HG02588 (cell line): ENCODE results near the gene KIF1C.
"Not testable (repeated sequence)": the region's sequence is repeated elsewhere in the genome, so short reads cannot be mapped to it uniquely, and the experiment has no call there.

Source experiments
- ATAC-seq: cut with Tn5 transposase; IDR thresholded peaks from one replicate; pipeline ENCODE4 v1.9.1; 2021; ENCODE audit warnings: mild to moderate bottlenecking, moderate library complexity; ENCODE audit not compliant: unreplicated experiment

KIF1C gene

DNA sequence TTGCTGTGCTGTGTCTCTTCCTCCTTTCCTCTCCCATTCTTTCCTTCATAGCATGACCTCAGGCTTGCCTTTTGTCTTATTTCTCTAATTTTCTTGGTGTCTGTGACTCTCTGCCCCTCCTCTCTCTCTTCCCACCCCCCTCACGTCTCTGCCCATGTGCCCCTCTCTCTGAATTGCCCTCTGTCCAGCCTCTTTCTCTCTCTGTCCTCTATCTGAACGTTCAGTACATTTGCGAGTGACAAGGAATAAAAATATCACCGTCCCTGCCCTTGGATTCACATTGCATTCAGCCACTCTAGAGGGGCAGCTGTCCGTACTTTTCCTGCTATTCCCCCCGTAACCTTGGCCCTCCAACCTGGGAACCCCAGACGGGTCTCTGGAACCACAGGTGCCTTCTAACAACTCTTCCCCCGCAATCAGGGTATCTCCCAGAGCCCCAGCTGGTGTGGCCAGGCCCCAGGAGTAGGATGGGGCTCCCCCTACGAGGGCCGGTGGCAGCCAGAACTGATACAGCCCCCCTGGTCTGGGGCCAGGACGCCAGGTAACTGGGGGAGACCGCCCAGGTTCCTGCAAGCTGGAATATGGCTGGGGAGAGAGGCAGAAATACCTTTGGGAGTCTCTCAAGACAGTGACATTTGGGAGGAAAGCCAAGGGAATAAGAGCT, 1.8 kb downstream of the KIF1C start:
- ATAC-seq, result no peak

GRCh38 chr17:5000237-5000639, 2.5 kb downstream of the KIF1C start:
- no peak for ATAC-seq

DNA sequence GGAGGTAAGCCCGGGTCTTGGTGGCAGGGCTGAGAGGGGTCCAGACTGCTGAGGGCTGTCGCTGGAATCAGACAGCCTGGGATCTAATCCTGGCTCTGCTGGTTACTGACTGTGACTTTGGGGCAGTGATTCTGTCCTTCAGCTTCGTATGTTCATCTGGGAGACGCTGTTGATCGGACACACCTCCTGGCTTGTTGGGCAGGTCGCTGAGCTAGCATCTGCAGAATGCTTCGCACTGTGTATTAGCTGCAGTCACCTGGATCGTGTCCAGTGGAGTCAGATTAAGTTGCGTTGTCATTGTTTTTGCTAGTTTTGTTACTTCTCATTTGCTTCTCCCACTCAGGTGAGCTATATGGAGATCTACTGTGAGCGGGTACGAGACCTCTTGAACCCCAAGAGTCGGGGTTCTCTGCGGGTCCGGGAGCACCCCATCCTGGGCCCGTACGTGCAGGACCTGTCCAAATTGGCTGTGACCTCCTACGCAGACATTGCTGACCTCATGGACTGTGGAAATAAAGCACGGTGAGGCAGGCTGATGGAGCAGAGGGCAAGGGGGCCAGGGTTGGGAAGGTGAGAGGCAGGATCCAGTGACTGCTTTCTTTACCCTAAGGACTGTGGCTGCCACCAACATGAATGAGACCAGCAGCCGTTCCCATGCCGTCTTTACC, 4.5 kb downstream of the KIF1C start:
- no peak for ATAC-seq

- ATAC-seq, result no peak
Measured at GRCh38 chr17:5003214-5003867, 5.6 kb downstream of the KIF1C start.

DNA sequence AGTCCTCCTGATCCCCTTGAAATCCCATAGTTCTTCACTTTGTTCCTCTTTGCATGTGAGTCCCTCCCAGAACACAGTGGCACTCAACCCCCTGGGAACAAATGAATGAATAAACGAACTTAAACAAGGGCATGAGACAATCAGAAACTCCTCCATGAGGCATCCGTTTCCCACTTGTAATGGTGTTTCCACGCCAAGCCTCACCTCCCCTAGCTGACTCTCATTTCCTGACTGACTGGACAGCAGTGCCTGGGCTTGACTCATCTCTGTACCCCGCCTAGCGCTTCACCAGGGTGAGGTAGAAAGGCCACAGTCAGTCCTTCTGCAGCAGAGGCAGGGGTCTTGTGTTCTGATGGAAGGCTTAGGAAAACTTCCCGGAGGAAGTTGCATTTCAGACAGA, 14.2 kb downstream of the KIF1C start:
- ATAC-seq, result no peak

DNA sequence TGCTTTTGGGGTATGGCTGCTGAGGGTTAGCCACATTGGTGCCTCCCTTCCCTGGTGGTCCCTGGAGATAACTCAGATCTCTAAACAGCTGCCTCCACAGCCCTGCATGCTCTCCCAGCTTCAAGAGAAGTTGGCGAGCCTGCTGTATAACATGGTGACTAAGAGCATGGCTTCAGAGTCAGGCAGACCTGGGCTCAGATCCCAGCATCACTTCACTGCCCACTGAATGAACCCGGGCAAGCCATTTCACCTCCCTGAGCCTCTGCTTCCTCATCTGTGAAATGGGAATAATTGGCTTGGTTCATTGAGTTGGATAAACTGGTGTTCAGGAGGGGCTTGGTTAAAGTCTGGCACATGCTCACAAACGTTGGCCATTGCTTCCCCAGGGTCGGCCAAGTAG, 16.6 kb downstream of the KIF1C start:
- no peak for ATAC-seq

- no peak for ATAC-seq
Measured at GRCh38 chr17:5019475-5019956, 21.8 kb downstream of the KIF1C start.

- ATAC-seq, result no peak
Measured at GRCh38 chr17:5020502-5021023, 22.8 kb downstream of the KIF1C start.

GRCh38 chr17:5022171-5022711, 24.5 kb downstream of the KIF1C start:
- no peak for ATAC-seq

DNA sequence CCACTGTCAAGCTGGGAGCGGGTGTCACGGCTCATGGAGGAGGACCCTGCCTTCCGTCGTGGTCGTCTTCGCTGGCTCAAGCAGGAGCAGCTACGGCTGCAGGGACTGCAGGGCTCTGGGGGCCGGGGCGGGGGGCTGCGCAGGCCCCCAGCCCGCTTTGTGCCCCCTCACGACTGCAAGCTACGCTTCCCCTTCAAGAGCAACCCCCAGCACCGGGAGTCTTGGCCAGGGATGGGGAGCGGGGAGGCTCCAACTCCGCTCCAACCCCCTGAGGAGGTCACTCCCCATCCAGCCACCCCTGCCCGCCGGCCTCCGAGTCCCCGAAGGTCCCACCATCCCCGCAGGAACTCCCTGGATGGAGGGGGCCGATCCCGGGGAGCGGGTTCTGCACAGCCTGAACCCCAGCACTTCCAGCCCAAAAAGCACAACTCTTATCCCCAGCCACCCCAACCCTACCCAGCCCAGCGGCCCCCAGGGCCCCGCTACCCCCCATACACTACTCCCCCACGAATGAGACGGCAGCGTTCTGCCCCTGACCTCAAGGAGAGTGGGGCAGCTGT, 25.9 kb downstream of the KIF1C start:
- no peak for ATAC-seq

GRCh38 chr17:5024604-5025003, 26.9 kb downstream of the KIF1C start:
- ATAC-seq, result no peak

GRCh38 chr17:5027299-5027698, 29.5 kb downstream of the KIF1C start:
- ATAC-seq, result no peak

- no peak for ATAC-seq
Measured at GRCh38 chr17:5027916-5028315, 30.2 kb downstream of the KIF1C start.

DNA sequence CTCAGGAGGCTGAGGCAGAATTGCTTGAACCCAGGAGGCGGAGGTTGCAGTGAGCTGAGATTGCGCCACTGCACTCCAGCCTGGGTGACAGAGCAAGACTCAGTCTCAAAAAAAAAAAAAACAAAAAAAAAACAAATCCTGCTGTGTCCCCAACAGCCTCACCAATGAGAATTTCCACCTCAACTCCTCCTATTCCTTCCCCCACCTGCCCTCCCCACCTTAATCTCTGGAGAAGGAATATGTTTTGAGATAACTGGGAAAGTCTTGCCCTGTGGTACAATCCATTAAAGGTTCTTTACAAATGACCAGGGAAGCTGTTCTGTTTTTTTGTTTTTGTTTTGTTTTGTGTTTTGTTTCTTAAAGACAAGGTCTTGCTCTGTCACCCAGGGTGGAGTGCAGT, 32.4 kb downstream of the KIF1C start:
- ATAC-seq, result not testable (repeated sequence)

GRCh38 chr17:5031365-5032082, 33.8 kb downstream of the KIF1C start:
- peak; percentile 58 for ATAC-seq

DNA sequence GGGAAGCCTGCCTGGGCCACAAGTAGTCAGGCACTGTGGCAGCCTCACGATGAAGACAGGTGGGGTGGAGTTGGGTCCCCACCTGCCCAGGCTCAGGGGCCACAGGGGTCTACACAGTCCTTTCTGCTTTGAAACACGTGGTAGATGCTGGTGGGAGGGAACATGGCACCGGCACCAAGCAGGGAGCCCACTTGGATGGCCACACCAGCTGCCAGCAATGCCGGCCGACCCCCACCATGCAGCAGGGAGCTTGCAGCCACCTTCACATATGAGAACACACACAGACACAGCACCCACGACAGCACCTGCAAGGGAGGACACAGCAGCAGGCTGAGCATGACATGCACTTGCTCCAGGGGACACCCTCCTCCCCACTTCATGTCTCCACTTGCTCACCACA, 35.1 kb downstream of the KIF1C start:
- ATAC-seq, result no peak

DNA sequence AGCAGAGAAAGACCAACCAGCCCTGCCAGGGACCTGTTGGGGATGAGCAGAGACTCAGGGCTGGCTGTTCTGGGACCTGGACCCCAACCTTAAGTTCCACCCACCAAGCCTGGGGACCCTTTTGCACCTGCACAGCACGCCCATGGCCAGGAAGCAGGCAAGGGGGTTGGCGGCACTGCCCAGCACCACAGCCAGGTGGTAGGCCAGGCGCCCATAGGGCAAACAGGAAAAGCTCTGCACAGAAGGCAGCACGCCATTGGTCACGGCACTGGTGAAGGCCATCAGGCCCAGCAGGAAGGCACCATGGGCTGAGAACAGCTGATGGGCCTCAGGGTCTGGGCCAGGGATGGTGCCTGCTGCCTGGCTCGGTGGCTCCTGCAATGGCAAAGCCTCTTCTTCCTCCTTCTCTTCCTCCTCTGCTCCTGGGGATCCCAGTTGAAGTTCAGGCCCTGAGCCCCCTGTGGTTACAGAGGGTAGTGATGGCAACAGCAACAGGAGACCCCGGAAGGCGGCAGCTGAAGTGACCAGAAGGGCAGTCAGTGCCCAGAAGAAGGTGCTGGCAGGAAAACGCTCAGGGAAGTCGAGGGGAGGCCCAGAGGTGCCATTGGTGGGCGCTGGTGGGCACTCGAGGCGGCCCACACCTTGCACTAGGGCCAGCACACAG, 35.7 kb downstream of the KIF1C start:
- no peak for ATAC-seq

DNA sequence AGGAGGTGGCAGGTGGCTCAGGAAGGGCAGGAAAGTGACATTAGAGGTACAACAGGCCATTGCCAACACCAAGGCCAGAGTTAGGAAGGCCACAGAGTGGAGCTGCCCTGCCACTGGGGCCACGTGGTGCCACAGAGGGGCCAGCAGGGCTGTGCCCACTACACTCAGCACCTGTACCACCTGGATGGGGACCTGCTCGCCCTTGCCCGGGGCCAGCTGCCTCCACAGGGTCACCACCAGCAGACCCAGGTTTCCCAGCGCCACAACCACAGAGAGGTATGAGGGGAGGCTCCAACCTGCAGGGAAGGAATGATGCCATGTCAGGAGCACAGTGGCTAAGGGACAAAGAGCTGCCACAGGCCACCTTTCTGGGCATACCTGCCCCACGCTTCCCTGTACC, 36.3 kb downstream of the KIF1C start:
- no peak for ATAC-seq

DNA sequence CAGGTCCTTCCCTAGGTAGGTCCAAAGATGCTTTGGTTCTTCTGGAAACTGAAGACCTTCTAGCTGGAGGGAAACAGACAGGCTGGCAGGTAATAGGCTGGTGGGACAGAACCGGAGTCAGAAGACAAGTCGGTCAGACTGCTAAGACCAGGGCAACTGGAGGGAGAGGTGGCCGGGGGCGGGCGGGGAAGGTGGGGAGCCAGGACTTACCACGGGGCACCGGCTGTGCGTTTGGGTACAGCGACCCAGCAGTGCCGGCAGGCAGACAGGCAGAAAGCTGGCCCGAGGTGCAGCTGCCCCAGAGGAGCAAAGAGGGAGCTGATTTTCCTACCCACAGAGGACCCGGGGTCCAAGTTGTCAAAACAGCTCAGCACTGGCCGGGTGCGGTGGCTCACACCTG, 36.9 kb downstream of the KIF1C start:
- no peak for ATAC-seq

DNA sequence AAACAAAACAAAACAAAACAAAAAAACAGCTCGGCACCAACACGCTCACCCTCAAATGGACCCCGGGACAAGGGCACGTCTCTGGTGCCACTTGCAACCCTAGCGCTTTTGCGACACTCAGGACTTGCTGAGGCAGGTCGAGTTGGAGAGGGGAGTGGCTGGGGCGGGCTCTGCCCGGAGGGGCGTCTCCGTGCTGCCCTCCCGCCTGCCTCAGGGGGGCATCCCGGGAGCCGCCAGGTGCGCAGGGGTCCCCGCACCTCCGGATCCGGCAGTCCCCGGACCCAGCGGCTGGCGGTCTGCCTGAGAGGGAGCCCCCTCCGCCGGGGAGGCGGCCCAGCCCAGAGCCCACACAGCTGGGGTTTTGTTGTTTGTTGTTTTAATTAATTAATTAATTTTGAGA, 37.6 kb downstream of the KIF1C start, which contains the start of gene SLC52A1:
Gene SLC52A1 (minus strand): TSS at position 112 of the 400 bp plus-strand sequence. CDS start 820 bp downstream, outside the sequence.
- ATAC-seq, result no peak
